ENCODE data around the gene LCNL1.

DNA sequence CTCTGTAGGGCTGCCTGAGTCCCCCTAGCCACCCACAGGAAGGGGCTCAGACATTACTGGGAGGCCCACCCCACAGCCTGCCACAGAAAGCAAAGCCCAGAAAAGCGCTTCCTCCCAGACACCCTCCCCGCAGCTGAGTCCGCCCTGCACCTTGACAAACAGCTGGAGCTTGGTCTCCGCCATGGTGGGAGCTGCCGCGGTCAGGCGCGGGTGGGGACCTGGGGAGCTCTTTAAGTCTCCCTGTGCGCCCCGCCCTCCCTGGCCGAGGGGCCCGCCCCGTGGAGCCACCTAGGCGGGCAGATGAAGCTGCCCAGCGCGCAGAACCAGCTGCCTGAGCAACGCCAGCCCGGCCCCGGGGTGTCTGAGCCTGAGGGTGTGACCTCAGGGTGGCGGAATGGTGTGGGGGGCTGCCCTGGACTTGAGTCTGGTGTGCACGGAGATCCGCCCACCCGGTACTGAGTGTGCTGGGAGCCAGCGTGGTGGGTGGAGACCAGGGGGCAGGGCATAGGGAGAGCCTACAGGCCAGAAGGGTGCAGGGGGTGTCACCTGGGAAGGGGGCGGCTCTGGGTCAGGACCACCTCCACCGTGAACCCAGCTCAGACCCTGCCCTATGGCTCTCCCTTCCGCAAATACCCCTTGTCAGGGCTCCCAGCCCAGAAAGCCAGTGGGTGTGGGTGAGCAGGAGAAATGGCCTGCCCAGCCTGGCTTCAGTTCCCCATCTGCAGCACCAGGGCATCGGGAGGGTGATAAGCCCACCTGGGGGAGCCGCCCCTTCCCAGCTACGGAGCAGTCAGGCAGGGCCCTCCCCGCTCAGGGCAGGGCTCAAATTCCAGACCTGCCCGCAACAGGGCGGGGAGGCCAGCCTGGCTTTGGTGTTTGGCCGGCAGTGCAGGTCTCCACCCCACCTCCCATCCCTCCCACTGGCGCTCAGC, 13.8 kb downstream of the LCNL1 start, which contains the start of gene CLIC3:
- TF ChIP-seq POLR2A (IDR thresholded peaks at IDR 0.05) (peak in 1 of 4 donors; percentile 52), CTCF (IDR thresholded peaks at IDR 0.05) (no peak), EP300 (IDR thresholded peaks at IDR 0.05) (no peak), POLR2AphosphoS5 (IDR thresholded peaks at IDR 0.05) (peak in 1 of 2 donors; percentile 67)

Data from upper lobe of left lung (tissue), 4 donors.